A673 (cell line): ENCODE measurements around the gene RNF213. TPM values are rescaled to one million over a fixed set of nuclear protein-coding genes. Genes with fewer than 3 reads are reported as not detected.

Experiments
- BruUV-seq: library from RNA; stranded (reverse); fragments of 400-500 nt; replicated peaks from 2 replicates; lab custom pipeline; 2021; lab: Mats Ljungman, UMichigan
- CTCF ChIA-PET: fragments of 300-600 bp; sonication (Branson Sonifier 250); formaldehyde crosslinking; loops from one replicate; lab custom pipeline; 2022; ENCODE audit warnings: antibody characterized with exemption; lab: Charles Lee
- POLR2A ChIA-PET: fragments of 300-600 bp; sonication (Branson Sonifier 250); formaldehyde crosslinking; loops from one replicate; lab custom pipeline; 2022; ENCODE audit warnings: antibody characterized with exemption; ENCODE audit not compliant: low non-redundant PET; lab: Charles Lee
- DNase-seq: peaks from one replicate; pipeline ENCODE4 v3.0.0-alpha.2; 2015; ENCODE audit warnings: low spot score
- H3K27ac ChIP-seq: fragments of 200-600 bp; sonication (generic); 2 replicates; pipeline ENCODE4 v1.5.1; 2016; ENCODE audit warnings: mixed run types, low read depth, mild to moderate bottlenecking, mixed read lengths, antibody characterized with exemption, low read length; ENCODE audit not compliant: poor library complexity, severe bottlenecking
- H3K27me3 ChIP-seq: fragments of 200-600 bp; sonication (generic); replicated peaks from 2 replicates; pipeline ENCODE4 v1.6.1; 2017; ENCODE audit warnings: mixed run types, low read depth, mild to moderate bottlenecking, mixed read lengths, antibody characterized with exemption, low read length; ENCODE audit not compliant: insufficient read depth, poor library complexity
- H3K36me3 ChIP-seq: fragments of 200-600 bp; sonication (generic); 2 replicates; pipeline ENCODE4 v1.6.1; 2016; ENCODE audit warnings: mixed run types, mild to moderate bottlenecking, mixed read lengths, antibody characterized with exemption, low read length; ENCODE audit not compliant: insufficient read depth, poor library complexity, severe bottlenecking
- H3K4me1 ChIP-seq: fragments of 200-600 bp; sonication (generic); 2 replicates; pipeline ENCODE4 v1.6.1; 2017; ENCODE audit warnings: mixed run types, mild to moderate bottlenecking, mixed read lengths, antibody characterized with exemption, low read length; ENCODE audit not compliant: insufficient read depth, poor library complexity, severe bottlenecking
- H3K4me3 ChIP-seq: fragments of 200-600 bp; sonication (generic); 2 replicates; pipeline ENCODE4 v1.5.1; 2016; ENCODE audit warnings: low read depth, mixed run types, mild to moderate bottlenecking, mixed read lengths, low read length; ENCODE audit not compliant: poor library complexity, severe bottlenecking
- H3K9me3 ChIP-seq: fragments of 200-600 bp; sonication (generic); 2 replicates; pipeline ENCODE4 v1.6.1; 2016; ENCODE audit warnings: mixed run types, low read depth, mild to moderate bottlenecking, mixed read lengths, antibody characterized with exemption, low read length; ENCODE audit not compliant: poor library complexity, severe bottlenecking
- CTCF ChIP-seq: fragments of 300-800, 200-600 bp; sonication (generic); conservative IDR thresholded peaks from 2 replicates; pipeline ENCODE4 v1.5.1; 2017; ENCODE audit warnings: low read depth, mild to moderate bottlenecking, antibody characterized with exemption, low read length, moderate library complexity, mixed read lengths
- EZH2 ChIP-seq: fragments of 200-600 bp; sonication (generic); IDR thresholded peaks from 2 replicates; pipeline ENCODE4 v1.6.1; 2017; ENCODE audit warnings: borderline replicate concordance, low read depth, mild to moderate bottlenecking, mixed read lengths, antibody characterized with exemption, low read length; ENCODE audit not compliant: poor library complexity, severe bottlenecking
- intact Hi-C: fragments of 100-400 bp; cut with micrococcal nuclease; formaldehyde crosslinking; loops from one replicate; pipeline ENCODE4 v1.10.0; 2022; ENCODE audit not compliant: unreplicated experiment
- total RNA-seq: library from RNA; stranded (reverse); gene quantifications from 2 replicates; pipeline ENCODE4 v1.2.3, GENCODE V29; 2021

Gene RNF213
- total RNA-seq, 1 experiment from 2014 or later = 78.0 TPM

- peak overlapping the region; percentile 56 for H3K27ac ChIP-seq
These were observed 6.8 kb upstream of the RNF213 start for GRCh38 chr17:80253631-80254395.

DNA sequence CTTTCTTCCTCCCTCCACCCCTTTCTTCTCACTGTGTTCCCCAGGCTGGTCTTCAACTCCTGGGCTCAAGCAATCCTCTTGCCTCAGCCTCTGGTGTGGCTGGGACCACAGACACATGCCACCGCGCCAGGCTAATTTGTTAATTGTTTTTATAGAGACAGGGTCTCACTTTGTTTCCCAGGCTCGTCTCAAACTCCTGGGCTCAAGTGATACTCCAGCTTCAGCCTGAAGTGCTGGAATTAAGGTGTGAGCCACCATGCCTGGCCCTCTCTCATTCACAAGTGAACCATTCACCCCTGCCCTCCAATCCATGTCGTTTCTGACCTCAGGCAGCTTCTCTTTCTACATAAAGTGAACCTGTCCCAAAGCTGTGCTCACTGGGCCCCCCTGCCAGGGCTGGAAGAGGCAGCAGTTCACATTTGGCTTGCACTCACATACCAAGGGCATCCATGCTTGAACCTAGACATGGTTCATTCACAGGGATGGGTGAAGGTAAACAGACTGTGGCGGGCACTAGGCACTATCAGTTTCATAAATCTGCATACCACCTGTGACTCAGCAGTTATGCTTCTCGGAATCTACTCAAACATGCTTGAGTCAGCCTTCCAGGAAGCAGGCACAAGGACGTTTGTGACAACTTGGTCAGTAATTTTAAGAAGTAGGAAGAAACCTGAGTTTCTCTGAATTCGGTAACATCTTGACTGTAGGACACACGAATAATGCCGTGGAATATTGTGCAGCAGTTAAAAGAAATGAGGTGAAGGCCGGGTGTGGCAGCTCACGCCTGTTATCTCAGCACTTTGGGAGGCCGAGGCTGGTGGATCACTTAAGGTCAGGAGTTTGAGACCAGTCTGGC is 6.0 kb upstream of the RNF213 start:
- intact Hi-C loops = no loop called here
- ChIA-PET CTCF (no interaction called here), POLR2A (no interaction called here)

More at GRCh38 chr17:80253631-80254395, 6.8 kb upstream of the RNF213 start:
- no peak for DNase-seq
- intact Hi-C loops = no loop called here
- Histone ChIP-seq H3K9me3 (no peaks in the 10 kb centered on the region), H3K4me1 (peaks cover 11% of the 10 kb centered on the region), H3K27me3 (no peaks in the 10 kb centered on the region), H3K36me3 (no peaks in the 10 kb centered on the region), H3K4me3 (no peak overlapping the region)
- ChIA-PET CTCF (no interaction called here), POLR2A (no interaction called here)
- BruUV-seq = no TSS peak
- TF ChIP-seq EZH2 = no peak
- TF ChIP-seq CTCF = no peak

GRCh38 chr17:80256034-80256350 is 4.7 kb upstream of the RNF213 start:
- Histone ChIP-seq H3K9me3 (no peaks in the 10 kb centered on the region), H3K27ac (no peak overlapping the region), H3K4me1 (peaks cover 11% of the 10 kb centered on the region), H3K27me3 (no peaks in the 10 kb centered on the region), H3K4me3 (no peak overlapping the region), H3K36me3 (no peaks in the 10 kb centered on the region)
- intact Hi-C loops = no loop called here
- no TSS peak for BruUV-seq
- POLR2A ChIA-PET = no interaction called here
- no peak for DNase-seq
- no peak for TF ChIP-seq EZH2
- TF ChIP-seq CTCF = no peak
- CTCF ChIA-PET = no interaction called here

More for the DNA sequence above, 6.0 kb upstream of the RNF213 start:
- TF ChIP-seq CTCF (no peak), EZH2 (no peak)
- peak overlapping the region; percentile 56 for H3K27ac ChIP-seq
- peak; percentile 54 for DNase-seq
- H3K4me3 ChIP-seq = no peak overlapping the region
- no peaks in the 10 kb centered on the region for H3K27me3 ChIP-seq
- BruUV-seq = no TSS peak
- H3K9me3 ChIP-seq = no peaks in the 10 kb centered on the region
- no peaks in the 10 kb centered on the region for H3K36me3 ChIP-seq
- peaks cover 11% of the 10 kb centered on the region for H3K4me1 ChIP-seq
